Inferior parietal cortex (tissue), 1 donor: ENCODE data around the gene SRSF10.
"Not testable (repeated sequence)": the region's sequence is repeated elsewhere in the genome, so short reads cannot be mapped to it uniquely, and the experiment has no call there.

Source experiments
- DNase-seq: peaks from one replicate; pipeline ENCODE4 v3.0.0-alpha.2; 2016; ENCODE audit errors: extremely low spot score

SRSF10 gene

DNA sequence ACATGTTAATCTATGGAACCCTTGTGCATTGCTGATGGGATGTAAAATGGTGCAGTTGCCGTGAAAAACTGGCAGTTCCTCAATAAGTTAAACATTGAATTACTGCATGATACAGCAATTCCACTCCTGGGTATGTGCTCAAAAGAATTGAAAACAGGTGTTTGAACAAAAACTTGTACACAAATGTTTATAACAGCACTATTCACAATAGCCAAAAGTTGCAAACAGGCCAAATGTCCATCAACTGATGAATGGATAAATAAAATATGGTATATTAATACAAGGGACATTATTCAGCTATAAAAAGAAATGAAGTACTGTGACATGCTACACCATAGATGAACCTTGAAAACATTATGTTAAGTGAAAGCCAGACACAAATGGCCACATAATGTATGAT, 17.7 kb upstream of the SRSF10 start:
- no peak for DNase-seq

DNA sequence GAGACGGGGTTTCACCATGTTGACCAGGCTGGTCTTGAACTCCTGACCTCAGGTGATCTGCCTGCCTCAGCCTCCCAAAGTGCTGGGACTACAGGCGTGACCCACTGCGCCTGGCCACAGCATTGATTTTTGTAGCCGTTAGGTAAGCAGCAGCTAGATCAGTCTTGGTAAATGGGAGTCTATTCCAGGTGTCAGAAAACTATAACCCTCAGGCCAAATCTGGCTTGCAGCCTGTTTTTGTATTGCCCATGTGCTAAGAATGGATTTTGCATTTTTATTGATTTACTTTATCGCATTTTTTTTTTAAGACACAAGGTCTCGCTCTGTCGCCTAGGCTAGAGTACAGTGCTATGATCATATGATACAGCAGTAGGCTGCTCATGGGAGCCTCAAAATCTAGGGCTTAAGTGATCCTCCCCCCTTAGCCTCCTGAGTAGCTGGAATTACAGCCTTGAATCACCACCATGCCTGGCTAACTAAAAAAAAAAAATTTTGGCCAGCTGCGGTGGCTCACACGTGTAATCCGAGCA, 16.6 kb upstream of the SRSF10 start:
- no peak for DNase-seq

DNA sequence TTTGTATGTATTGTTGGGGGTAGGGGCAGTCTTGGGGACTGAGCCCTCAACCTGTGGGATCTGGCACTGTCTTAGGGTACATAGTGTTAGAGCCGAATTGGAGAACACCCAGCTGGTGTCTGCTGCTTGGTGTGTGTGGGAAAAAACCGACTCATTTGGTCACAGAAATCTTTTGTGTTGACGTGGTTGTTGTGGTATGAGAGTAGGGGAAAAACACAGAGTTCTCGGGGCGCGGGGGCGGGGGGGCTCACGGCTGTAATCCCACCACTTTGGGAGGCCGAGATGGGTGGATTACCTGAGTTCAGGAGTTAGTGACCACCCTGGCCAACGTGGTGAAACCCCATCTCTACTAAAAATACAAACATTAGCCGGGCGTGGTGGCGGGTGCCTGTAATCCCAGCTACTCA, 15.3 kb upstream of the SRSF10 start:
- DNase-seq: no peak

DNA sequence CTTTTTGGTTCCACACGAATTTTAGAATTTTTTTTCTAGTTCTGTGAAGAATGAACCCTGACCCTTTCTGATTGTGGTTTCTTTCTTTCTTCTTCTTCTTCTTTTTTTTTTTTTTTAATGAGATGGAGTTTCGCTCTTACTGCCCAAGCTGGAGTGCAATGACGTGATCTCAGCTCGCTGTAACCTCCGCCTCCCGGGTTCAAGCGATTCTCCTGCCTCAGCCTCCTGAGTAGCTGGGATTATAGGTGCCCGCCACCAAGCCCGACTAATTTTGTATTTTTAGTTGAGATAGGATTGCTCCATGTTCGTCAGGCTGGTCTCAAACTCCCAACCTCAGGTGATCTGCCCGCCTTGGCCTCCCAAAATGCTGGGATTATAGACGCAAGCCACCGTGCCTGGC, 11.9 kb upstream of the SRSF10 start:
- DNase-seq: not testable (repeated sequence)

DNA sequence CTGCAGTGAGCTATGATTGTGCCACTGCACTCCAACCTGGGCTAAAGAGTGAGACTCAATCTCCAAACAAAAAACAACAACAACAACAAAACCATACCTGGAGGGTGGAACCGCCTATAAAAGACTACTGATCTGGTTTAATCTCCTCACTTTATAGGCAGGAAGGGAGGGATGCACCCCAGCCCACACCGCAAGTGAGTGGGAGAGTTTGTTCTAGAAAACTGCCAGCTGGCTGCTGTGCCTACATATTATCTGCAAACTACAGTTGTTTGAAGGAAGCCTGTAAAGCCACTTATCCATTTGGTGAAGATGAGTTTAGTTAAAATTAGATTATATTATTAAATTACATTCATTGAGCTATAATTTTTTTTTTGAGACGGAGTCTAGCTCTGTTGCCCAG, 9.1 kb upstream of the SRSF10 start:
- DNase-seq: no peak

DNA sequence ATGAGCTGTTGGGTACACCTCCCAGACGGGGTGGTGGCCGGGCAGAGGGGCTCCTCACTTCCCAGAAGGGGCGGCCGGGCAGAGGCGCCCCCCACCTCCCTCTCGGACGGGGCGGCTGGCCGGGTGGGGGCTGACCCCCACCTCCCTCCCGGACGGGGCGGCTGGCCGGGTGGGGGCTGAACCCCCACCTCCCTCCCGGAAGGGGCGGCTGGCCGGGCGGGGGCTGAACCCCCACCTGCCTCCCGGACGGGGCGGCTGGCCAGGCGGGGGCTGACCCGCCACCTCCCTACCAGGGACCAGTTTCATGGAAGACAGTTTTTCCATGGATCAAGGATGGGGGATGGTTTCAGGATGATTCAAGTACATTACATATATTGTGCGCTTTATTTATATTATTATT, 6.9 kb upstream of the SRSF10 start:
- not testable (repeated sequence) for DNase-seq

DNA sequence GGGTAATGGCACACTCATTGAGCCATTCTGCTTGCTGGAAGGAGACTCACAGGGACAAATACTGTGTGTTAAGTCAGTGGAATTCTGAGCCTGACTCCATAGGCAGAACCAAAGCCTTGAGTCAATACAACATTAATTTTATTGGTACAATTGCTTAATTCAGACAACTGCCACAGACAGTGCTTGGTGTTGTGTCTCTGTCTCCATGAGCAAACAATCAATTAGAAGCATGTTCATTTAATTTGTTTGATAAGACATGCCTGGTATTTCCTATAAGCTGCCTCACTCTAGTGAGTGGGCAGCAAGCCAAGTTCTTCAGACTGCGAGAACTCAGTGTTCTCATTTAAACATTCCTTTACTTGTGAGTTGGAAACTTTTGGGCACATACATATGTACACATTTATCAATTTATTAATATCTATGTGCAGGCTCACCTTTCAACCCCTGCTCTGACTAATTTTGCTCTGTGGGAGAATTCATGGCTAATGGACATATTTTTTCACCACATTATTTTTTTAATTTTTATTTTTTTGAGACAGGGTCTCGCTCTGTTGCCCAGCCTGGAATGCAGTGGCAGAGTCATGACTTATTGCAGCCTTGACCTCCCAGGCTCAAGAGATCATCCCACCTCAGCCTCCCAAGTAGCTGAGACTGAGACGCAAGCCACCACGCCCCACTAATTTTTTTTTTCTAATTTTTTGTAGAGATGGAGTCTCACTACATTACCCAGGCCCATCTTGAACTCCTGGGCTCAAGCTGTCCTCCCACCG, 4.5 kb upstream of the SRSF10 start:
- DNase-seq: no peak

DNA sequence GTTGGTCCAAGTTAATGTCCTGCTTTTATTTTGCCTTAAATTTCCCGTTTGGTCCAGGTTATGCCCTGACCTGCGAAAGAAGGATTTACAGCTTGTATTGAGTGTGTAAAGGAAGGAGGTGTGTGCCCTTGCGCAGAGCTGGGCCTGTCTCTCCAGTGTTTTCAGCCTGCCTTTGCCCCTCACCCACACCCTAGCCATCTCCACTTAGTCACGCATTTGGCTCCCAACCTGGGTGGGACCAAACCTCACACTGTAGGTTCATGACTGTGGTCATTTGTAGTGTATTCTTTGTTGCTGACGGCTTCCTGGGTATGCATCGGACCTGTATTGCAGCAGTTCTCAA, 572 bp upstream of the SRSF10 start:
- DNase-seq: no peak

DNA sequence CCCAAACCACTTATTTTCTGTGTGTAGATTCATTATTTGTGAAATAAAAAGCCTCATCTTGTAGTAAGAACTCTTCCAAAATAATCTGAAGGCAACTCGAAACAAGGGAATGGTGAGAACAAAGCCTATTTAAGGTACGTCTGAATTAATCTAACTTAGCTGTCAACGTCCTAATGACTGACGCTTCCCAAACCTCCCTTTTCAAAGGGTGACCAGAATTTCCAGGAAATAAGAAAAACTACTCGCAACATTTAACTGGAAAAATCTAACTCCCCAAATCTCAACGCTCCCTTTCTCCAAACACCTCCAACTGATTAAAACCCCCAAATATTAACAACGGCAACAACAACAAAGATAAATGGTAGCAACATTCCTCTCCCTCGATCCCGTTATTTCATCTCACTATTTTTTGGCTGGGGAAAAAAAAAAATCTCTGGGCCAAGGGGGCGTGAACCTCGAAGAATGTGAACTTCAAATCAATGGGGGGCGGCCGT, 693 bp downstream of the SRSF10 start:
- DNase-seq: no peak

DNA sequence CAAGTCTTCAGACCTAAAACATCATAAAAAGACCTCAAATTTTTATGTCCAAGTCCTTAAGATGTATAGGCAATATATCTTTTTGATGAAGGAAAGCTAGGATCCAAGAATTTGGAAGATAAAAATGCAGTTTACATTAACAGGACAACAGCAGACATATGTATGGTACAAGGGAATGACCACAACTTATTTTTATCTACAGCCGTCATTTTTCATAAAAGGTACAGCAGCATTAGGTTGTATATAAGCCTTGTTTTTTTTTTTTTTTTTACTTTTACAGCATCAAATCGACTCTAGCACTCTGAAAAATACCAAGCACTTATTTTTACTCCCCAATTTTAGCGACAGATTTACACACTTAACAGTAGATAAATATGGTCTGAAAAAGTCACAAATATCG, 1.3 kb downstream of the SRSF10 start:
- no peak for DNase-seq

DNA sequence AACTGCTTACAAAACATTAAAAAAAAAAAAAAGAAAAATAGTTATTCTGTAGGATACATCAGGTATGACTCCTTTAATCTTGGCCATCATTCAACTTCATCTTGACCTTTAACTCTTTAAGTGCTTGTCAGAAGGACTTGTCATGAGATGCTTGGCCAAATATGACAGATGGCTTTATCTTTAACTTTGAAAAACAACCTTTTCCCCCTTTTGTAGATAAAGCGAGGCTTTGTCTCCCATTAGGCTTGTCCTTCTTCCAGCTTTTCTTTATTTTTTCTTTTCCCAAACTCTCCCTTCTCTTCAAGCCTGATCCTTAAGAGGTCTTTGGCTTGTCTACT, 2.3 kb downstream of the SRSF10 start:
- no peak for DNase-seq

DNA sequence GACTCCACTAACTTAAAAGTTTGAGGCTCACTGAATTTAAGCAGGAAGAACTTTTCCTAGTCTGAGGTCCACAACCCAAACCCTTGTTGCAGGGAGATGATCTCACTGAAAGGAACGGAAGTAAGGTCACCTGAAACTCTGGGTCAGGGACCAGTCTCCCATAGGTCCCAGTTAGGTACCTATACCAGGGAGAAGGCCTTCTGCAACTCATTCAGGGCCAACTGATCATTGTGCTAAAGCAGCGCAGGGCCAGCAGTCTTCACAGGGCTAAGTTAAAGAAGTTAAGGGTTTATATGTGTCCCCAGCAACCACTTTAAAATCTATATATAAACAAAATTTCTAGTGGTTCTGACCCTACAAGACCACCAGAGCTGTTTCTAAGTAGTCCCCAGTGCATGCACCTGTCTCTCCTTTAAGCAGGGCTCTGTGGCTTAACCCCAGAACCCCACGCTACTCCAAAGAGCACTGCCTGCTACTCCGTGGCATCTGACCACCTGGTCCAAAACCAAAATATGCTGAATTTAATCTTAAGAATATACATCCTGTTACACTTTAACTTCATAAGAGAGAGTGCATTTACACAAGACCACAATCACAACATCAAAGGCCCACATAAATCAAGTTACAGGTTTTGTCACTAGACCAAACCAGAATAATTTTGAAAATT, 2.8 kb downstream of the SRSF10 start:
- DNase-seq: no peak

DNA sequence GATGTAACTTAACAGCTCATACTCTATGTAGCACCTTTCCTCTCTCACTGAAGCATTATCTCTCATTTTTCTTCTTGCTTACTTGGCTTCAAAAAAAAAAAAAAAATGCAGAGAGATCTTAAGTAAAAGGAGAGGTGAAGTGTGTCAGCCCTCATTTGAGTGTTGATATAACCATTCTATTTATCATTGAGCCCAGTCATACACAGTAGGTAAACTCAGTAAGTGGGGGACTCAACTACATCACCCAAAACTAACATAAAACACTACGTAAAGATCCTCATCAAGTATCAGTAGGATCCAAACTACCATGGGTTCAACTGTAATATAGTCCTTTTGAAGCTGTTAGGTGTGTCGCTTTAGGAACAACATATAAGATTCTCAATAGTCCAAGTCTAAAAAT, 12.3 kb downstream of the SRSF10 start:
- no peak for DNase-seq

DNA sequence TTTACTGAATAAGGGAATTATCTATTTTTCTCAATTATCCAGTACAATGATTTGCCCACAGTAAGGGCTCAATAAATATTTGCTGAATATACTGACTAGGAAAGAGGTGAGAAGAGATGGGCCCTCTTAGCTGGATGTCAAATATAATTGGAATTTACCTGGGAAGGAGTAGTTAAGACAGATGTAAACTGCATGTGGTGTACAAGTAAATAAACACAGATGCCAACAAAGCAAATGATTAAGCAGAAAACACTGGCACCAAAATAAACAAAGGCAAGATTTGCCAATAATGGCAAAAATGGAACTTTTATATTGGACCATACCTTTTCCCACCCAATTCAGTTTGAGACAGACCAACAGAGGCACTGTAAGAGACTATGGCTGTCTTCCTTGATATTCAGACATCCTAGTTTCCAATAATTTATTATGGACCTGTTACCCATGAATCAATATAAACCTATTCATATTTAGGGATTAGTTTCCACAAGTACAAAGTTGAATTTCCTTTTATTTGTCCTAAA, 13.1 kb downstream of the SRSF10 start:
- DNase-seq: no peak

DNA sequence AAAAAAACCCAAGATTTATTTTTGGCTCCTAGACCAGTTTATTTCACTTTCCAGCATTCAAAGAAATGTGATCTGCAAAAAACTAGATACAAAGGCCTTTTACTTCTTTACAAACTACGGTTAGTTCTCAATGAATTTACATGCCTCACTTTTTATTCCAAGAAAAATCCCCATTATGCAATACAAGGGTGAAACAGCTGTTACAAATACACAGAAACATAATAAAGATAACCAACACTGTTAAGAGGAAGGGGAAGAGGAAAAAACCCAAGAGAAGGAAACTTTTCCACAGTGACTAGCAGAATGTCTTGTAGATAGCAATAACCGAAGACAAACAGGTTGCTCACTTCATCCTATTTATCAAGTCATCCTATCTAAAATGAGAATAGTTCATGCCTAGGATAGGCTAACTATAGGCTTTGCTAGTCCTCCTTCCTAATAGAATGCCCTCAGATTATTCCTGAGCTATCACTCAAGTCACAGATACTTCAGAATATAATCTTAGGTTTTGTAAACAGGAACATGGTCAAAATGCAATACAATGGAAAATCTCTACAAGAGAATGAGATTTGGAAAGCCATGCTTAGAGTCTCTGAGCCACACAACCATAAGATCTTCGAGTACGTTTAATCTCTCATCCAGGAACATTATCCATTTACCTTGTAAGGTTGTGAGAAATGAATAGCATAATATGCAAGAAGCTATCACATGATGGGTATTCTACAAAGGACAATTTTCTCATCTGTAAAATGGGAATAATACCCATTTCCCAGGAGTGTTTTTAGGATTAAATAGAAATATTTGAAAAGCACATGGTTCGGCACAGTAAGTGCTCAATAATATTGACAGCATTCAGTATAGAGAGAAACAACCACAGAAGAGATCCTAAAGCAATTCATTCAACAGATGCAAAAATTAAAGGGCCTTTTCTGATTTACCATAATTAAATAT, 15.1 kb downstream of the SRSF10 start:
- DNase-seq: no peak

DNA sequence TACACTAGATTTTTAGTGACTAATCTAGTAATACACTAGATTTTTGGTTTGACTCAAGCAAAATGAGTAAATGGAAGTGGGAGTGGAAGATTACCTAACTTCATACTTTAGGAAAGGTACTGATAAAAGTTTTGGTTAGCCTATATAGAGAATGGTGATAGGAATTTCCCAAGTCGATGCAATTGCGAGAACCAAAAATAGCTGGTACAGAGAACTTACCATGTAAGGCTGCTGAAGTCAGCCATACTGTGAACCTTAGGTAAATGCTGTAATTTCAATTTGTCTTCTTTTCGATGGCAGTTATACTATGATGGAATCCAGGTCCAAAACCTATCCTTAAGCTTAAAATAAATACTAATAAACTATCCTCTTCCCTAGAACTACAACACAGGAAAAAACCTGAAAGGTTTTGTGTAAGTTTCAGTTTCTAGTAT, 15.9 kb downstream of the SRSF10 start:
- no peak for DNase-seq

DNA sequence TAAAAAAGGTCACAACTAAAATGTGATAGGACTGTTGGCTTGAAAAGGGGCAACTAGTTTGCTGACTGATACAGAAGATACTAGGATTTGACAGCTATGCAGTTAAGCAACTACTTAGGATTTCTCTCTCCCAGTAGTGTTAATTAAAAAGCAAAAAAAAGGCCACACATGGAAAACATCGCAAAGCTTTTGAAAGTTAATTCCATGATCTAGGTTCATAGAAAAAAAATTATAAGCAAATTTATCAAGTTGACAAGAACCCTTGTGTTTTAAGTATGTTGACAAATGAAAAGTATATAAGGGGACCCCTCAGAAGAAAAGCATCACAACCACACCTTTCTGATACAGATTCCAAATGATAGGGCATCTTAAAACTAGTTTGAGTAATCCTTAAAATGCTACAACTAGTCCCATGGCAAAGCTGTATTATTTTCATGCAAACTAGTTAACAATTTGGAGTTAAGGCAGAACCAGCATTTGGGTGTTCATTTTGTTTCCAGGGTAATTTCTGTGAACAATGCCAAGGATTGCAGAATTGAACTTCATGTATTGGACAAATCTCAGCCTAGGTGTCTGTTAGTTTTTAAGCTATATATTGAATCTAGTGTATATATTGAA, 16.4 kb downstream of the SRSF10 start:
- DNase-seq: no peak

DNA sequence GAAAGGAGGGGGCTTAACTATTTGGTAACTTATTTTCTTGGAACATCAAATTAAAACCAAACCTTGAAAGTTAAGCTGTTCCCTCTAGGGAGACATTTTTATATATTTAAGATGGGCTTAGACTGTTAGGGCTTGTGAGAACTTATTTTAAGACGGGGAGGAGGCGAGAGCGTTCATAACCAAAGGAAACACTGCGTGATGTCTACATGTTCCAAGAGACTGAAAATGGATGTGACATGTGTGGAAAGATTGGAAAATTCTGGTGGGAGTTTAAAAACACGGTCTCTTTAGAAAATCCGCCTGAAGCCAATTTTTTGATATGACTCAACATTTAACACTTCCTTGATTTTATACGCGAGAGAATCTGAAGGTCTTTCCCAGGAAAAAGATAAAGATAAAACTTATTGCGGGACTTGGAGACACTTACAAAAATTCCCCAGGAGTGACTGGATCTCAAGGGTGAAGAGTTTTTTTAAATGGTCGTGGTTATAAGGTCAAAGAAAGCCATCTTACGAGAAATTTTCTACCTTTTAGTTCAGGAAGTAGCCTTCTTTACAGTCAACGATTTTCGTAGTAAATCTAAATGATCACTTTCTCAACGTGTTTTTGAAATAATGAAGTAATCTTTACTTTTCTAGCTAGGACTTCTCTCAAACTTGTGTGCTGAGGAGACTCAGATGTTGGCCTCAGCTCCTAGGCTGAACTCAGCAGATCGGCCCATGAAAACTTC, 19.7 kb downstream of the SRSF10 start:
- peak; percentile 64 for DNase-seq

DNA sequence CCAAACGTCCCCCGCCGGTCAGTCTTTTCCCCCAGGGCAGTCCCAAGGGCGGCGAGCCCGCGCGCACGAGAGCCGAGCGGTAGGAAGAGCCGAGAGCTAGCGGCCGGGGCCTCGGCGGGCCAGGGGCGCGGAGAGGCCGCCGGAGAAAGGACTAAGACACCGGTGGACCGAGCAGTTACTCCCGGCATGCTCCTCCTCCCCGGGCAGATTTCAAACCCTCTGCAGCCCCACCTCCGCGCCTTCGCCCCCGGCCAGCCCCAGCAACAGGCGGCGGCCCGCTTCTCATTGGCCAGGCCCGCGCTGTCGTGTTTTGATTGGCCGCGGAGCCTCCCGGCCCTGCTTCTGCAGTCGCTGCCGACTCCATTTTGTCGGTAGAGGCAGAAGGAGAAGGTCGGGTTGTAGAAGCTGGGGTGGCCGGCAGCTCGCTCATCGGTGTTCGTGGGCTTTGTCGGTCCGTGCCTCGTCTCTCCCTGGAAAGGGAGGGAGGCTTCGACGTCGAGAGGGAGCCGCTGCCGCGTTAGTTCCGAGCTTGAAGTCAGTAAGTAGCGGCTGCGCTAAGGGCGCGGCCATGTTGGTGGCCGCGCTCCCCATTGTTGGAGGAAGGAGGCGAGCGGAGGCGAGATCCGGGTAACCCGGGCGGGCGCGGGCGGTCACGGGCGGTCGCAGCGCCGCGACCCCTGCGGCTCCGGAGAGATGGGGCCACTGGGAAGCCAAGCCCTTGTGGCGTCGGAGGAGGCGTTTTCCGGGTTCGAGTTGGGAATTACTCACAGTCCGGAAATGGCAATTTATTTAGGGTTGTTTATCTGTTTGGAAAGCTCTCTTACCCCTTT, 20.5 kb downstream of the SRSF10 start, which contains the start of gene PNRC2:
Gene PNRC2 (plus strand): TSS at position 368 of the 830 bp plus-strand sequence. CDS start 1,630 bp downstream, outside the sequence.
- DNase-seq: peak; percentile 96
